Right lobe of liver (tissue), 4 donors: ENCODE measurements around the gene RAB3B.

ENCODE experiments used
- CTCF ChIP-seq, 4 donors: fragments of 200-600 bp in 3 of 4; fragments of 450-650 bp in 1 of 4; IDR thresholded peaks; one replicate each; pipeline versions ENCODE4 v1.5.1 to v1.8.0; 2016 to 2022; ENCODE audit warnings: antibody characterized with exemption in 4 of 4, mild to moderate bottlenecking in 2 of 4
- POLR2A ChIP-seq: fragments of 450-650 bp; IDR thresholded peaks from one replicate; pipeline ENCODE4 v1.6.1; 2017; ENCODE audit warnings: antibody characterized with exemption, mild to moderate bottlenecking
- donor health status: DM: no; HTN: no; CAD: no.
- donor health status: DM: no; HTN: no; CAD: no.
- donor health status: DM: no; HTN: yes; CAD: no.

GRCh38 chr1:51961231-51961630 is 29.3 kb downstream of the RAB3B start:
- TF ChIP-seq CTCF (IDR thresholded peaks at IDR 0.05), result no peak
- TF ChIP-seq POLR2A, result no peak
